ENCODE results near the gene CUEDC1.
A peak's percentile ranks its signal among the peaks of the same experiment; 100 is the strongest.

The CUEDC1 gene

GRCh38 chr17:57990037-57990436 lies 34.8 kb upstream of the CUEDC1 start:
- TF ChIP-seq, protein P1, sequence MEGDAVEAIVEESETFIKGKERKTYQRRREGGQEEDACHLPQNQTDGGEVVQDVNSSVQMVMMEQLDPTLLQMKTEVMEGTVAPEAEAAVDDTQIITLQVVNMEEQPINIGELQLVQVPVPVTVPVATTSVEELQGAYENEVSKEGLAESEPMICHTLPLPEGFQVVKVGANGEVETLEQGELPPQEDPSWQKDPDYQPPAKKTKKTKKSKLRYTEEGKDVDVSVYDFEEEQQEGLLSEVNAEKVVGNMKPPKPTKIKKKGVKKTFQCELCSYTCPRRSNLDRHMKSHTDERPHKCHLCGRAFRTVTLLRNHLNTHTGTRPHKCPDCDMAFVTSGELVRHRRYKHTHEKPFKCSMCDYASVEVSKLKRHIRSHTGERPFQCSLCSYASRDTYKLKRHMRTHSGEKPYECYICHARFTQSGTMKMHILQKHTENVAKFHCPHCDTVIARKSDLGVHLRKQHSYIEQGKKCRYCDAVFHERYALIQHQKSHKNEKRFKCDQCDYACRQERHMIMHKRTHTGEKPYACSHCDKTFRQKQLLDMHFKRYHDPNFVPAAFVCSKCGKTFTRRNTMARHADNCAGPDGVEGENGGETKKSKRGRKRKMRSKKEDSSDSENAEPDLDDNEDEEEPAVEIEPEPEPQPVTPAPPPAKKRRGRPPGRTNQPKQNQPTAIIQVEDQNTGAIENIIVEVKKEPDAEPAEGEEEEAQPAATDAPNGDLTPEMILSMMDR (IDR thresholded peaks at IDR 0.05): no peak
- Histone ChIP-seq H3K4me3 (ENCODE audit: low read depth, low read length) (no peak overlapping the region), H2AFZ (no peak overlapping the region), H3K4me2 (ENCODE audit: low read length) (no peak overlapping the region), H3K4me1 (peaks cover 5% of the 10 kb centered on the region), H3K9ac (no peak overlapping the region), H3K9me3 (ENCODE audit: control insufficient read depth, low read length) (no peaks in the 10 kb centered on the region), H3K79me2 (peaks cover 12% of the 10 kb centered on the region), H3K27me3 (ENCODE audit: control insufficient read depth, insufficient read depth, low read length) (no peaks in the 10 kb centered on the region), H3K27ac (peak overlapping the region; percentile 88), H3K36me3 (ENCODE audit: control insufficient read depth, insufficient read depth, low read length) (no peaks in the 10 kb centered on the region)

- Histone ChIP-seq H3K27me3 (ENCODE audit: control insufficient read depth, insufficient read depth, low read length) (no peaks in the 10 kb centered on the region), H3K9ac (peak overlapping the region; percentile 30), H3K27ac (peak overlapping the region; percentile 88), H3K36me3 (ENCODE audit: control insufficient read depth, insufficient read depth, low read length) (no peaks in the 10 kb centered on the region), H3K79me2 (peaks cover 14% of the 10 kb centered on the region), H3K4me3 (ENCODE audit: low read depth, low read length) (peak overlapping the region; percentile 67), H3K9me3 (ENCODE audit: control insufficient read depth, low read length) (no peaks in the 10 kb centered on the region), H3K4me2 (ENCODE audit: low read length) (peak overlapping the region; percentile 81), H3K4me1 (peaks cover 11% of the 10 kb centered on the region), H2AFZ (peak overlapping the region; percentile 90)
- TF ChIP-seq, protein P1 (IDR thresholded peaks at IDR 0.05): no peak
These were observed 33.4 kb upstream of the CUEDC1 start for GRCh38 chr17:57988301-57989250.

DNA sequence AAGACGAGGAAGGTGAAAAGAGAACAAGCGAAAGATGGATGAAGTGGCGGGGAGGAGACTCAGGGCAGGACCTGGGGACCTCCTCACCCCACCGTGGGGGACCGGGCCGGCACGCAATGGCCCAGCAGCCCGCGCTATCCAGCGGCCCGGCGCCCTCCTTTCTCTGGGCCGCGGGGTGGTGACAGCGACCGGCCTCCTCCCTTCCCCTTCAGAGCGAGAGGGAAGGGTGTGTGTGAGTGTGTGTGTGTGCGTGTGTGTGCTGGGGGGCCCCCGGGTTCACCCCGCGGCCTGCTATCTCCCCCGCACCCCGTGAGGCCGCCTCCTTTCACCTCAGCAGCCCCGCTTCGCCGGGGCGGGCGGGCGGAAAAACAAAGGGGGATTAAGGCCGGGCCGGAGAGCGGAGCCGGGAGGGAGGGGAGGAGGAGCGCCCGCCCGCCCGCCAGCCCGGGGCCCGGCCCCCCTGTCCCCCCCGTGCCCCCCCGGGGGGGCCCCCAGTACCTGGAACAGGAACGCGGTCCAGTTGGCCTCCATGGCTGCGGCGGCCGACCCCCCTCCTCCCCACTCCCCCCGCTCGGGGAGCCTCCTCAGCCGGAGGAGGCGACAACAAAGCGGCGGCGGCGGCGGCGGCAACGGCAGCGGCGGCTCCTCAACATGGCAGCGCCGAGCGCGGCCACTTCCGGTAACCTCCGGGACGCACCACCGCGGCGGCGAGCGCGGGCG lies 32.5 kb upstream of the CUEDC1 start, which contains the start of gene VEZF1:
Gene VEZF1, minus strand, starts transcription at position 674 of the 720 bp plus-strand sequence. Its CDS starts 143 bp downstream, at position 531.
- H3K9ac ChIP-seq: peak within 1 kb of the TSS; percentile 56
- H3K27ac ChIP-seq: peak within 1 kb of the TSS; percentile 88
- H3K4me3 ChIP-seq (ENCODE audit: low read depth, low read length): peak within 1 kb of the TSS; percentile 77
- peak within 1 kb of the TSS; percentile 90 for H2AFZ ChIP-seq
- TF ChIP-seq, protein P1 (IDR thresholded peaks at IDR 0.05): no peak
- H3K36me3 ChIP-seq (ENCODE audit: control insufficient read depth, insufficient read depth, low read length): no peaks in the 10 kb centered on the region
- H3K79me2 ChIP-seq: peaks cover 23% of the 10 kb centered on the region
- no peaks in the 10 kb centered on the region for H3K9me3 ChIP-seq (ENCODE audit: control insufficient read depth, low read length)
- peak within 1 kb of the TSS; percentile 97 for H3K4me2 ChIP-seq (ENCODE audit: low read length)
- peaks cover 13% of the 10 kb centered on the region for H3K4me1 ChIP-seq
- no peaks in the 10 kb centered on the region for H3K27me3 ChIP-seq (ENCODE audit: control insufficient read depth, insufficient read depth, low read length)

- Histone ChIP-seq H3K27me3 (ENCODE audit: control insufficient read depth, insufficient read depth, low read length) (no peaks in the 10 kb centered on the region), H3K4me1 (peaks cover 12% of the 10 kb centered on the region), H3K4me3 (ENCODE audit: low read depth, low read length) (peak overlapping the region; percentile 77), H3K9ac (peak overlapping the region; percentile 56), H3K27ac (peak overlapping the region; percentile 80), H3K79me2 (peaks cover 28% of the 10 kb centered on the region), H3K4me2 (ENCODE audit: low read length) (peak overlapping the region; percentile 97), H2AFZ (peak overlapping the region; percentile 71), H3K36me3 (ENCODE audit: control insufficient read depth, insufficient read depth, low read length) (no peaks in the 10 kb centered on the region), H3K9me3 (ENCODE audit: control insufficient read depth, low read length) (no peaks in the 10 kb centered on the region)
- TF ChIP-seq, protein P1 (IDR thresholded peaks at IDR 0.05): no peak
These were observed 31.8 kb upstream of the CUEDC1 start for GRCh38 chr17:57986841-57987580.

Data from parathyroid adenoma (tissue), 2 donors.